ENCODE measurements around the gene OR5M3.

OR5M3 gene

DNA sequence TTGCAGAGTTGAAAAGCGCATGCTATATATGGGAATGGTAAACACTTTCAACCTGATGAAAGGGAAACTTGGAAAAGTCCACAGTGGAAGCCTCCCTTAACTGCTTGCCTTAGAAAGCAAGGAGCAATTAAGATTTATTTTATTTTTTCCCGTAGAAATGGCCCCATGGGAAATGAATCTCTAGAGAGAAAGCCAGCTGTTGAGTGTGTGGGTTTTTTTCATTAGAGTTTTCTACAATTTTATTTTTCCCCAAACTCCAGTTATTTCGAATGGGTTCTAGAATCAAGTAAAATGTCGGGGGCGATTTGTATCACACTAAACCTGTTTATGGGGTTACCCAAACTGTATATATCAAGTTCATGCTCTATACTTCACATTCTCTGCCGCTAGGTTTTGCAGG lies at the start of gene OR5M3:
TSS of gene OR5M3 (minus strand) at position 101 of the 400 bp plus-strand sequence. CDS start 2,855 bp downstream, outside the sequence.
- DNase-seq = no peak

DNA sequence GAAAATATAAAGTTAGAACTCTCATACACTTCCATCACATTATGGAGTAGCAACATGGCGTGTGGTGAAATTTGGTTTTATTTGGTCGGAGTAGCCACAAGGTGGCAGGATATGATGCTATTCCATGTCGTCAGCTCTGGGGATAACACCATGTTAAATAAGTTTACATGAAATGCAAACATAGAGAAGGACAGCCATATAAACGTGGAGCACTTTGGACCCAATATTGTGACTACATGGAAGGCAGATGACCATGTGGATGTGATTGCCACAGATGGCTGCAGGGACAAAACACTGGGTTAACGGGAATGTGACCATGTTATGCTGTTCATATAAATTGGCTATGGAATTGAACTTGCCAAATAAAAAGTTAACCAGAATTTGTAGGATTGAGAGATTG lies 48.9 kb upstream of the OR5M3 start:
- no peak for DNase-seq

DNA sequence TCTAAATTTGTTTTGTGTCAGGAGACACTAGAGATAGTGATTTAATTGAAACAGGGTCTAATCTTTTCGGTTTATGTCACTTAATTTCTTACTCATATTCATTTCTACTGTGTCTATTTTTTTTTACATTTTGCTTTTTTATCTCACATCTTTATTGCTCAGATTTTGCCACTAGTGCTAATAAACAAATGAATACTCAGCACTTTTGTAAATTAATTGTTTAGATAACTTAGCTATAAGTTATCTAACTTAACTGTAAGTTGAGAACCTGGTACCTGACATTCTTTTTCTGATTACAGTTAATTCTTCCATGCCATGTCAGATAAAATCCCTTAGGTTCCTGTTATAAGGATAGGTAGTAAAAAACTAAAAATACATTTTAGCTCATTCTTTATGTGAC lies 40.1 kb upstream of the OR5M3 start:
- DNase-seq = no peak

GRCh38 chr11:56509439-56509838 lies 36.3 kb upstream of the OR5M3 start:
- no peak for DNase-seq

DNA sequence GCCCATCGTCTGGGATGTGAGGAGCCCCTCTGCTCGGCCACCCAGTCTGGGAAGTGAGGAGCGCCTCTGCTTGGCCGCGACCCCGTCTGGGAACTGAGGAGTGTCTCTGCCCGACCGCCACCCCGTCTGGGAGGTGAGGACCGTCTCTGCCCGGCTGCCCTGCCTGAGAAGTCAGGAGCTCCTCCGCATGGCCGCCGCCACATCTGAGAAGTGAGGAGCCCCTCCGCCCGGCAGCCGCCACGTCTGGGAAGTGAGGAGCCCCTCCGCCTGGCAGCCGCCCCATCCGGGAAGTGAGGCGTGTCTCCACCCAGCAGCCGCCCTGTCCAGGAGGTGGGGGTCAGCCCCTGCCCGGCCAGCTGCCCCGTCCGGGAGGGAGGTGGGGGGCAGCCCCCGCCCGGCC lies 23.9 kb upstream of the OR5M3 start:
- no peak for DNase-seq

GRCh38 chr11:56495117-56495516 lies 22.0 kb upstream of the OR5M3 start:
- DNase-seq = no peak

DNA sequence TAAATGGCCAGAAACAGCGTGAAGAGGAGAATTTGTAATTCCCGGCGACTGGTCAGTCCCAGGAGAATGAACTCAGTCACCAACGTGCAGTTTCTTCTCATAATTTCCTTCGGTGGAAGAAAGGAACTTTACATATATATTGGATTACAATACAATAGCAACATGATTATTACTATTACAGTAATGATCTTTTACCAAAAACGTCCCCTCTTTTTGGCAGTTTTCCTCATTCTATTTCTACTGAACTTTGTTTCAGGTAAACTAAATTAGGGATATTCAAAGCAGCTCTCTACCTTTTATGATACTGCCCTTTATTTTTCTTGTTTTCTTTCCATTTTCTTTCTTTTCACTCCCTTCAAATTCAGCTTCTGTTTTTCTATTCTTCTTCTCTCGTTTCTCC lies 18.1 kb upstream of the OR5M3 start, which contains the start of gene OR5M8:
TSS of gene OR5M8 (minus strand) at position 101 of the 400 bp plus-strand sequence. CDS start at position 101, 0 bp downstream.
- DNase-seq = no peak

- DNase-seq = no peak
Observed at GRCh38 chr11:56486801-56487200, 13.6 kb upstream of the OR5M3 start.

DNA sequence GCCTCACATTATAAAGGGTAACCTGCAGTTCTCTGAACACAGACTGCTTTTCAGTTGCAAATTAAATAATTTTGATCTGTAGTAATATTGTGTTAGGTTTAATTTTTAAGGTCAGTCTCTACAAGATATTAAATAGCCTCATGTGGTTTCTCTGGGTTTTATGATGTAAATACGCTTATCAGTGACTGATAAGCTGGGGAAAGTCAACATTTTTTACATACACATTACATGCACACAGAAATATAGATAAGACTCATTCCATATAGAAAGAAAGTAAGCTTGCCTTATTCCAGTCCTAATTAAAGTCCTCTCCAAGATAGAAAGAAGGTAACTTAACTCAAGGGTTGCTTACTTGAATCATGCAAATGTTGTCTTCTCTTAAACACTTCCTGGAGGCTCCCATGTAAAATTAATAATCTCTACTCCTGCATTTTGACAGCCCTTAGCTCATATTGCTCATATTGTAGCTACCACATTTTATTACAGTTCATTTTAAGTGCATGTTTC lies 1.6 kb upstream of the OR5M3 start:
- DNase-seq = no peak

GRCh38 chr11:56457076-56457475 lies 16.1 kb downstream of the OR5M3 start:
- DNase-seq = no peak

DNA sequence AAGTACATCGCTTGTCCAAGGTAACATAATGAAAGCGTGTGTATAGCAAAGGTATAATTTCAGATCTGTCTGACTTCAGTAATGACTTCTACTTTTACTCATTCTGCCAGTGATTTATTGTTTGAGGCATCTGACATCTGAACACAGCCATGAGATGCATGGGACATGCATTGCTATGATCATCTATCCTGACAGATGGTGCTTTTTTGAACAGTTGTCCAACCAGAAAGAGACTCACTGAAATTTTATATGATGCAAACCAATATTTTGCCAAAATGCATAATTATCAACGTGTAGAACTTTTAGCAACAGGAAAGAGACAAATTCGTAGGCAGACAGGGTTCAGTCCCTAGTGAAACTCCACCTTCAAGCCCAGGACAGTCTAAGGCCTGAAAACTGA lies 19.6 kb downstream of the OR5M3 start:
- no peak for DNase-seq
